Inferior parietal cortex (tissue), 1 donor: ENCODE measurements around the gene VAPB.

Experiments
- DNase-seq: peaks from one replicate; pipeline ENCODE4 v3.0.0-alpha.2; 2016; ENCODE audit errors: extremely low spot score

VAPB gene

GRCh38 chr20:58378704-58379103 is 10.3 kb upstream of the VAPB start:
- no peak for DNase-seq

- DNase-seq, result no peak
Observed at GRCh38 chr20:58381627-58382026, 7.4 kb upstream of the VAPB start.

- DNase-seq, result no peak
Observed at GRCh38 chr20:58382096-58382495, 6.9 kb upstream of the VAPB start.

- no peak for DNase-seq
Observed at GRCh38 chr20:58384821-58385220, 4.2 kb upstream of the VAPB start.

GRCh38 chr20:58388028-58388601 is 914 bp upstream of the VAPB start:
- no peak for DNase-seq

GRCh38 chr20:58389324-58389967 is 417 bp downstream of the VAPB start:
- no peak for DNase-seq

GRCh38 chr20:58389968-58390658 is 1.1 kb downstream of the VAPB start:
- no peak for DNase-seq

GRCh38 chr20:58390659-58391035 is 1.6 kb downstream of the VAPB start:
- DNase-seq, result no peak

GRCh38 chr20:58392286-58392685 is 3.3 kb downstream of the VAPB start:
- no peak for DNase-seq

- DNase-seq, result no peak
Observed at GRCh38 chr20:58393299-58393698, 4.3 kb downstream of the VAPB start.

GRCh38 chr20:58394801-58395200 is 5.8 kb downstream of the VAPB start:
- DNase-seq, result no peak

GRCh38 chr20:58395604-58396003 is 6.6 kb downstream of the VAPB start:
- DNase-seq, result no peak

- no peak for DNase-seq
Observed at GRCh38 chr20:58397429-58397828, 8.4 kb downstream of the VAPB start.

- no peak for DNase-seq
Observed at GRCh38 chr20:58398254-58398653, 9.2 kb downstream of the VAPB start.

- DNase-seq, result no peak
Observed at GRCh38 chr20:58399926-58400325, 10.9 kb downstream of the VAPB start.

GRCh38 chr20:58401162-58401561 is 12.1 kb downstream of the VAPB start:
- no peak for DNase-seq

- DNase-seq, result no peak
Observed at GRCh38 chr20:58402305-58402704, 13.3 kb downstream of the VAPB start.

- no peak for DNase-seq
Observed at GRCh38 chr20:58402827-58403226, 13.8 kb downstream of the VAPB start.

- DNase-seq, result no peak
Observed at GRCh38 chr20:58403272-58403671, 14.2 kb downstream of the VAPB start.

- no peak for DNase-seq
Observed at GRCh38 chr20:58405504-58406291, 16.7 kb downstream of the VAPB start.

GRCh38 chr20:58406422-58407001 is 17.5 kb downstream of the VAPB start:
- no peak for DNase-seq

GRCh38 chr20:58407201-58407873 is 18.3 kb downstream of the VAPB start:
- no peak for DNase-seq
